GM23248 (cell line): ENCODE data around the gene MPPE1.

Experiments used
- EZH2 ChIP-seq: fragments of 200-600 bp; sonication (generic); IDR thresholded peaks from 2 replicates; pipeline ENCODE4 v1.6.1; 2018; ENCODE audit warnings: antibody characterized with exemption, mild to moderate bottlenecking; ENCODE audit not compliant: insufficient read depth, poor library complexity, severe bottlenecking
- EZH2phosphoT487 ChIP-seq: fragments of 200-600 bp; sonication (generic); IDR thresholded peaks from 2 replicates; pipeline ENCODE4 v1.6.1; 2018; ENCODE audit warnings: antibody characterized with exemption, moderate library complexity, mild to moderate bottlenecking, low read depth; ENCODE audit not compliant: insufficient read depth

- TF ChIP-seq EZH2 (no peak), EZH2phosphoT487 (no peak)
These were observed 38.6 kb upstream of the MPPE1 start for GRCh38 chr18:11946756-11947155.
